ENCODE data around the gene SLC15A3.
A peak's percentile ranks its signal among the peaks of the same experiment; 100 is the strongest.
"Not testable (repeated sequence)": the region's sequence is repeated elsewhere in the genome, so short reads cannot be mapped to it uniquely, and the experiment has no call there.

Gene SLC15A3

DNA sequence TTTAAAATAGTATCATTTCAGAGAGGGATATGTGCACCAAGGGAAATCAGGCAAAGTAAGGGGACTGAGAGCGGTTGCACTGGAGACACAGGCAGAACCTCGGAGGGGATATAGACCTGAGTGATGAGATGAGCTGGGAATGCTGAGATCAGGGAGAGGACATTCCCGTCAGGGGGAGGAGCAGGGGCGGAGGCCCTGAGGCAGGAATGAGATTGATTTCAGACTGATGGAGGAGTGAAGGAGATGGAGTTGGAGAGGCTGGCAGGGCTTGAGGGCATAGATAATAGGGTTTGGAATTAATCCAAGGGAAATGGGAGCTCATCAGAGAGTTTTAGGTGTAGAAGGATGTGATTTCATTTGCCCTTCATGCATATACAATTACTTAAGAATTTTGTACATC lies 32.7 kb upstream of the SLC15A3 start:
- H3K9me3 Mint-ChIP-seq: no peaks in the 10 kb centered on the region
- peaks cover 95% of the 10 kb centered on the region for H3K36me3 Mint-ChIP-seq
- DNase-seq (ENCODE audit: low spot score in 2 of 2) (no peak), ATAC-seq (no peak)
- peaks cover 93% of the 10 kb centered on the region for H3K4me1 Mint-ChIP-seq
- peak overlapping the region; percentile 80 for H3K27ac Mint-ChIP-seq
- H3K4me3 Mint-ChIP-seq: peak overlapping the region; percentile 52

DNA sequence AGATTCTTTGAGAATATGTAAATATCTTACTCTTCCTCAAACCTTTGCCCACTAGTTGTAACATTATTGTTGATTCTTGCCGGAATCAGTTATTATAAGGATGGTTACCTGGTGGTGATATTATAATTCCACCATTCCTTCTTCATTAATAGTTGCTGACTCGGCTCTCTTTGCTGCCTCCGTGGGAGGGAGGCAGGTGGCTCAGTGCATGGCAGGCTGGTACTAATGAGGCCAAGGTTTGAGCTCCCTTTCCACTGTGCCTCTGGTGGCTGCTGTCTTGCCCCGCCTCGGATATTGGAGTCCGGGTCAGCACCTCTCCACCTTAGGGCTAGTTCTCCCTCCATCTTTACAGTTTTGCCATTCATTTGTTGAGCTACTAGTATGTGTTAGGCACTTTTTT lies 32.2 kb upstream of the SLC15A3 start:
- ATAC-seq (no peak), DNase-seq (ENCODE audit: low spot score in 2 of 2) (no peak)
- peak overlapping the region; percentile 52 for H3K4me3 Mint-ChIP-seq
- peaks cover 93% of the 10 kb centered on the region for H3K4me1 Mint-ChIP-seq
- H3K27ac Mint-ChIP-seq: peak overlapping the region; percentile 80
- H3K36me3 Mint-ChIP-seq: peaks cover 95% of the 10 kb centered on the region
- no peaks in the 10 kb centered on the region for H3K9me3 Mint-ChIP-seq

DNA sequence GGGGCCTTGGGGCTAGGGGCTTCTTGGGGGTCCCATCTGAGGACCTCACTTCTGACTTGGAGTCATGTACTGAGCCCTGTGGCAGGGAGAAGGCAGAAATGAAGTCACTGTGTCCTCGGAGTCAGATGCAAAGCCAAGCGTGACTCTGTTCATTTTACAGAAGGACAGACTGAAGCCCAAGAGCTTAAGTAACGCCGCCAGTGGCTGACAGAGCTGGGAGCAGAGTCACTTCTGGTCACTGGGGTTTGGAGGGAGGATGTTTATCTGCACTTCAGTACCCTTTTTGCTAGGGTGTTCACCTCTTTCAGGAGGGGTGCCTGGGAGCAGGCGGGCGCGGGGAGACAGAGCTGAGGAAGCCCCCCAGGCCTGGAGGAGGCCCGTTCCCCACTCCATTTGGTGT lies 30.2 kb upstream of the SLC15A3 start:
- peak overlapping the region; percentile 80 for H3K27ac Mint-ChIP-seq
- H3K9me3 Mint-ChIP-seq: no peaks in the 10 kb centered on the region
- peaks cover 95% of the 10 kb centered on the region for H3K36me3 Mint-ChIP-seq
- H3K4me1 Mint-ChIP-seq: peaks cover 93% of the 10 kb centered on the region
- peak overlapping the region; percentile 52 for H3K4me3 Mint-ChIP-seq
- ATAC-seq: no peak
- DNase-seq (ENCODE audit: low spot score in 2 of 2): peak in 1 of 2 donors; percentile 60

DNA sequence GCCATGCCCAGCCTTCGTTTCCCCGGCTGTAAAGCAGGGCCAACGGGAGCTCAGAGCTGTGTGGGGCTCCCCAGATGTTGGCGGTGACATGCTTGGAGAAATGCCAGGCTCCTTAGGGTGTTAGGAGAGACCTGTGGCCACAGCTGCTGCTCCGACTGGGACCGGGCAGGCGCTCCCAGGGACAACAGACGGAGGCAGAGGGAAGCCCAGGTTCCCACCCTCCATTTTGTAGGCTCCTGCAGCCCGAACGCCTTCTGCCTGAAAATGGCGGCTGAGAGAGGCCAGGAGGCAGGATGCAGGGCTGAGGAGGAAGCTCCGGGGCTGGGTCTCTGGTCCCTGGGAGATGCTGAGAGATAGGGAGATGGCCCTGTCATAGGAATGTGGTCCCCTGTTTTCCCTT lies 29.5 kb upstream of the SLC15A3 start:
- peak overlapping the region; percentile 80 for H3K27ac Mint-ChIP-seq

DNA sequence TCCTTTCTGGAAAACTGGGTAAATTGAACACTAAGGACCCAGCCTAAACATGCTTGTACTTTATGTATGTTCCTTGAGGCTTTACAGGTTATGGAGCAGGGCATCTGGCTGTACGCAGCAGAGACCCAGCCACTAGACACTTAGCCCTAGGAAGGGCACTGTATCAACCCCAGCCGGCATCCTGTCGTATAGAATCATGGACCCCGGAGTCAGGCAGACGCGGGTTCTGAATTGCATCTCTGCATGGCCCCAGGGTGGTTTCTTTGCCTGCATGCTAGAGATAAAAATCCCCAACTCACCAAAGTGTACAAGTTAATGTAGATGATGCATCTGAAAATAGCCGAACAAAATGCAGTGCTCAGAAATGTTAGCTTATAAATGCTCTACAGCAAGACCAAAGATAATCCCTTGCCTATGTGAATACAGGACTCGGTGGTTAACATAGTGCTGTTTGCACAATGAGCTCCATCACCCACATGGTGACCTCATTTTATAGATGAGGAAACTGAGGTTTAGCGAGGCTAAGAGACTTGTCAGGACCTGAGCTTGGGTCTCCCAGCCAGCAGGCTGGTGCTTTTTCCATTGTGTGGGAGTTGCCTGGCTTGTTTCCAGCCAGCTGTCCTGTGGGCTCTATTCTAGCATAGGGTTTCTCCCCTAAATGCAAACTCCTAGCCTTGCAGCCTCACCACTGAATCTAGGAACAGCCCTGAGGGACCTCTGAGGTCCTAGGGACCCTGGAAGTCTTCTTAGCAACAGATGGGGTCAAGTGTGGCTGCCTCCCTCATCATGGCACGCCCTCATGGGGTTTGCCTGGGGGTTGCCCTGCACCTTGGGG lies 26.8 kb upstream of the SLC15A3 start:
- Mint-ChIP-seq H3K4me1 (peaks cover 83% of the 10 kb centered on the region), H3K36me3 (peaks cover 97% of the 10 kb centered on the region), H3K9me3 (no peaks in the 10 kb centered on the region), H3K27ac (peak overlapping the region; percentile 91), H3K4me3 (peak overlapping the region; percentile 86)
- ATAC-seq (peak; percentile 93), DNase-seq (ENCODE audit: low spot score in 2 of 2) (peak in 1 of 2 donors; percentile 81)

More for the DNA sequence above, 29.5 kb upstream of the SLC15A3 start:
- ATAC-seq: no peak
- Mint-ChIP-seq H3K9me3 (no peaks in the 10 kb centered on the region), H3K36me3 (peaks cover 95% of the 10 kb centered on the region), H3K4me3 (peak overlapping the region; percentile 52), H3K4me1 (peaks cover 93% of the 10 kb centered on the region)
- DNase-seq (ENCODE audit: low spot score in 2 of 2): no peak

DNA sequence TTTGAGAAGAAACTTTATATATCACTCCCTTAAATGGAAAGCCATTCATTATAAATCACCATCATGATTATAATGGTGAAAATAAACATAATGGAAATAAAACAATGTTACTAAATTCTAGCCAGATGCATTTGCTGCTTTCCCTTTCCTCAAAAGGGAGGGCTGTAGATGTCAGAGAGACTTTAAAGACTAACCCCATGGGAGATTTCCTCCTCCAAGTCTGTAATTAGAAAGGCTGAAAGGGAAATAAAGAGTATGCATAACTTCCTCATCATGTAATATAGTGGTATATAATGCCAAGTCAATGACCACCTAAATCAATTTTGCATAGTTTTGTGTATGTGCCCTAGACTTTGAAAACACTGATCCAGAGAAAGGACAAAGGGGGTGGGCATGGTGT lies 25.9 kb upstream of the SLC15A3 start:
- Mint-ChIP-seq H3K4me3 (peak overlapping the region; percentile 86), H3K4me1 (peaks cover 76% of the 10 kb centered on the region), H3K27ac (peak overlapping the region; percentile 91), H3K9me3 (no peaks in the 10 kb centered on the region), H3K36me3 (peaks cover 95% of the 10 kb centered on the region)
- no peak for ATAC-seq
- no peak for DNase-seq (ENCODE audit: low spot score in 2 of 2)

DNA sequence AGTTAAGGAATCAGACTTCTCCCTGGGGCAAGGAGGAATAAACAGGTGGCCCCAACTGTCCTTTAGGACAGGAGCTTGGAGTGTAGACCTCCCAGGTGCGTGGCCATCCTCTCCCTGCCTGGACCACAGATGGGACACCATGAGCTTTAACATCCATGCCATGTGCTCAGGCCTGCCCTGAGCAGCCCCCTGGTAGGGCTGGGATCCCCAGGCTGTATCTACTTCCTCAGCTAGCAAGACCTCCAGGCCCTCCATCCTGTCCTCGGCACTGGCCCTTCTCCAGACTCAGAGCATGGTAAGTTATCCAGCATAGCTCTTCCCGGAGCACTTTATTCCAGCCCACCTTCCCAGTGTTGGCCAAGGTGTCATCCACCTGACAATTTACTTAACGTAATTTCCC lies 25.2 kb upstream of the SLC15A3 start:
- no peak for DNase-seq (ENCODE audit: low spot score in 2 of 2)
- Mint-ChIP-seq H3K9me3 (no peaks in the 10 kb centered on the region), H3K4me1 (peaks cover 70% of the 10 kb centered on the region)

DNA sequence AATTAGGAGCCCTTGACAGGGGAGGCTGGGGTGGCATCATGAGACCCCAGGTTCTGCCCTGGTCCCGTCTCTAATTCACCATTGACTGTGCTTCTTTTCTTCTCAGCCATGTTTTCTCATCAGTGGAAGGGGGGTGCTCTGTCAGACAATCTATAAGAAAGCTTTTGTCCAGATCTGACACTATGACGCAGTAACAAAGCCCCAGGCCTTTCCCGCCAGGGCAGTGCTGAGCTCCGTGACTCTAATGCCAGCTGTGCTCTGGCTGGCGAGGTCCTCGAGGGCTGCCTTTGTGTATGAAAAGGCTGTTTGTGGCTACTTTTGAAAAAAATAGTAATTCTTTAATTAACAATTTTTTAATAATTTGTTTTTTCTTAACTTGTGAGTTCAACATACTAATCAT lies 22.8 kb upstream of the SLC15A3 start:
- Mint-ChIP-seq H3K27ac (peak overlapping the region; percentile 98), H3K4me3 (peak overlapping the region; percentile 86), H3K9me3 (no peaks in the 10 kb centered on the region), H3K4me1 (peaks cover 67% of the 10 kb centered on the region), H3K36me3 (peaks cover 72% of the 10 kb centered on the region)
- no peak for ATAC-seq
- no peak for DNase-seq (ENCODE audit: low spot score in 2 of 2)

More for the DNA sequence above, 25.2 kb upstream of the SLC15A3 start:
- ATAC-seq: no peak
- Mint-ChIP-seq H3K36me3 (peaks cover 89% of the 10 kb centered on the region), H3K4me3 (peak overlapping the region; percentile 86), H3K27ac (peak overlapping the region; percentile 91)

DNA sequence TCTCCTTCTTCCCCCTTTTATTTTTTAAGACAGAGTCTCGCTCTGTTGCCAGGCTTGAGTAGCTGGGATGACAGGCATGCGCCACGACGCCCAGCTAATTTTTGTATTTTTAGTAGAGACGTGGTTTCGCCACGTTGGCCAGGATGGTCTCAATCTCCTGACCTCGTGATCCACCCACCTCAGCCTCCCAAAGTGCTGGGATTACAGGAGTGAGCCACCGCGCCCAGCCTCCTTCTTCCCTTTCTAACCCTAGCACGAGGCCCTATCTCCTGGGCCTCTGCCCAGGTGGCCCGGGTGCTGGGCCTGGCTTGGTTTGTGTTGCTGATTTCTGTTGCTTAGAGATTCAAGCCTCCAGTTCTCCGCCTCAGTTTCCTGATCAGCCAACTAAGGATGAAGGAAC lies 22.3 kb upstream of the SLC15A3 start:
- peaks cover 68% of the 10 kb centered on the region for H3K36me3 Mint-ChIP-seq
- peak overlapping the region; percentile 98 for H3K27ac Mint-ChIP-seq
- peaks cover 64% of the 10 kb centered on the region for H3K4me1 Mint-ChIP-seq
- not testable (repeated sequence) for H3K9me3 Mint-ChIP-seq, ATAC-seq
- H3K4me3 Mint-ChIP-seq: peak overlapping the region; percentile 86
- DNase-seq (ENCODE audit: low spot score in 2 of 2): peak in 1 of 2 donors; percentile 65

DNA sequence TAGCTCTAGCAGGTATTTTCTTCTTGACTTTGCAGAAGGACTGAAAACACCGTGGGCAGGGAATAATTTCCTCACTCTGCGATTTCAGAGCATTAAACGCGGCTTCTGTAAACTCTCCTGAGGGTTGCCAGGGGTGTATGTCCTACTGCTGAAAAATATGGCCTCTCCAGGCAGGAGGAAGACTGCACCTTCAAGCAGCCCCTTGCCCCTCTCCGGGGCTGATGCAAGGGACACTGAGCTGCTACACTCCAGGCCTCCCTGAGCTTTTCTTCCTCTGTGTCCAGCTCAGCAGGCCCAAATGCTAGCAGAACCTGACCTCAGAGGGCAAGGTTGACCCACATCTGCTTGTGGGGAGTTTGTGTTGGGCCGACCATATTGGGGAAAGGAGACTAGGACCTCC lies 21.7 kb upstream of the SLC15A3 start:
- Mint-ChIP-seq H3K9me3 (no peaks in the 10 kb centered on the region), H3K27ac (peak overlapping the region; percentile 98), H3K36me3 (peaks cover 62% of the 10 kb centered on the region), H3K4me3 (peak overlapping the region; percentile 86), H3K4me1 (peaks cover 58% of the 10 kb centered on the region)
- DNase-seq (ENCODE audit: low spot score in 2 of 2) (peak in 1 of 2 donors; percentile 68), ATAC-seq (no peak)

DNA sequence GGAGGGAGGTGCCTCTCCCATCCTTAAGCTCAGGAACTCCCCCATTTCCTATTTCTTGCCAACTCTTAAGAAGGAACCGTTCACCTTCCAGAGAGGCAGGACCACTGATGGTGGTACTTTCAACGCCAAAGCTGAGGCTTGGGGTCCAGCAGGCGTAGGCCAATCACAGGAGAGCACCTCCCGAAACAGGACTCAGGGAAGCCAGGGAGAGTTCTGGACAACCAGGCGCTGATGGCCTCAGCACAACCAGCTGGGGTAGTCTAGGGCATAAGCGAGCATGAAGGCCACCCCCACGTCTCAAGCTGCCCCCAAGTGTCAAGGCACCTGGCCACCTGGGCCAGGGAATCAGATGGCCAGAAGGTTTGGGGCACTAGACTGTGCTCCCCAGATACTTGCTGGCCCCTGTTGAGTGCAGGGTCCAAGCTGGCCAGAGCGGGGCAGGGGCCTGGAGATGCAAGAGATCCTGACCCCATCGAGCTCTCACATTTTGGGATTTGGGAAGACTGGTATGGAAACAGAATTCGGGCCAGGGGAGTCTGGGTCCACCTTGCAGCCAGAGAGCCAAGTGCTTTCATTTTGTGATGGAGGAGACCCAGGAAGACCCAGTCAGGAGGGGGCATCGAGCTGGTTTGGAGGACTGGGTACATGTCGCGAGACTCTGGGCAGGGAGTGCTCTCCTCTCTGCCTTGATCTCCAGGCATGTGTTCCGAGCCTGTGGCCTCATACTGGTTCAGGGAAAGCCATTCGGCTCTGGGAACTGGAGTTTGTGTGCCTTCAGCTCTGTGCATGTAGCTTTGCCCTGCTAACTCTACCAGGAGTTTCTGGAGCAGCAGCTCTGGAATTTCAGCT lies 20.4 kb upstream of the SLC15A3 start:
- peak in 1 of 2 donors; percentile 73 for DNase-seq (ENCODE audit: low spot score in 2 of 2)
- Mint-ChIP-seq H3K4me3 (peak overlapping the region; percentile 86), H3K9me3 (no peaks in the 10 kb centered on the region), H3K36me3 (peaks cover 49% of the 10 kb centered on the region), H3K4me1 (peaks cover 45% of the 10 kb centered on the region), H3K27ac (peak overlapping the region; percentile 98)
- ATAC-seq: peak; percentile 58

DNA sequence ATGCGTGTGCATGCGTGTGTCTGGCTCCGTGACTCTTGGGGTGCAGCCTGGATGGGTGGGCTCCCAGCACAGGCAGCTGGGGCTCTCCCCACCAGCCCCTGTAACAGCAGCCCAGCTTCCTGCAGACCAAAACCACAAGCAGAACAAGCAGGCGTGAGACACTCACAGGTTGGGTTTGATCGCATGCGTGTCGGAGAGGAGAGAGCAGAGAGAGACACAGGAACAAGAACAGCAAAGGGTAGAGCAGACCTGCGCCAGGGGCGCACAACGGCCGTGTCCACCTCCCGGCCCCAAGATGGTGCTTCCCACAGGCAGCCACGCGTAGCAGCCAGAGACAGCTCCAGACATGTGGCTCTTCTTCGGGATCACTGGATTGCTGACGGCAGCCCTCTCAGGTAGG lies 19.5 kb upstream of the SLC15A3 start, which contains the start of gene CD6:
CD6 (plus strand) TSS at position 161 of the 400 bp plus-strand sequence; CDS start at position 347, 186 bp downstream.
- peak in 1 of 2 donors; percentile 81 for DNase-seq (ENCODE audit: low spot score in 2 of 2)
- Mint-ChIP-seq H3K27ac (peak within 1 kb of the TSS; percentile 98), H3K4me3 (peak within 1 kb of the TSS; percentile 86), H3K4me1 (peaks cover 36% of the 10 kb centered on the region), H3K9me3 (no peaks in the 10 kb centered on the region), H3K36me3 (peaks cover 40% of the 10 kb centered on the region)
- peak; percentile 78 for ATAC-seq

DNA sequence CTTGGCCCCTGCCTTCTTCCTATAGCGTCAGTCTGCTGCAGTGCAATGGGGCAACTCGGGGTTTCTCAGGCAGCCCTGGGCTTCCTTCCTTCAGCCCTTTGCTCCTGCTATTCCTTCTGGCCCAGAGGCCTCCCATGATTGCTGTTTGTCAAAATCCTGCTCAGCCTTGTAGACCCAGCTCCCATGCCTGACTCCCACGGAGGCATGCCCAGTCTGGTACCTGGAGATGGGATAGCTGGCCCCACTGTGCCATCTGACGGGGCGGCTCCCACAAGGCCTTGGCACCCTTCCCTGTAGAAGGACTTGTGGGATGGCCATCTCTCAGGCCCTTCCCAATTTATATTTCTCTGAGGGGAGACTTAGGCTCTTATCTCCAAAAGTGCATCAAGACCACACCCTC lies 18.9 kb upstream of the SLC15A3 start:
- H3K4me3 Mint-ChIP-seq: peak overlapping the region; percentile 86
- ATAC-seq: no peak
- no peaks in the 10 kb centered on the region for H3K9me3 Mint-ChIP-seq
- peaks cover 30% of the 10 kb centered on the region for H3K4me1 Mint-ChIP-seq
- DNase-seq (ENCODE audit: low spot score in 2 of 2): no peak
- peaks cover 34% of the 10 kb centered on the region for H3K36me3 Mint-ChIP-seq
- H3K27ac Mint-ChIP-seq: peak overlapping the region; percentile 98

DNA sequence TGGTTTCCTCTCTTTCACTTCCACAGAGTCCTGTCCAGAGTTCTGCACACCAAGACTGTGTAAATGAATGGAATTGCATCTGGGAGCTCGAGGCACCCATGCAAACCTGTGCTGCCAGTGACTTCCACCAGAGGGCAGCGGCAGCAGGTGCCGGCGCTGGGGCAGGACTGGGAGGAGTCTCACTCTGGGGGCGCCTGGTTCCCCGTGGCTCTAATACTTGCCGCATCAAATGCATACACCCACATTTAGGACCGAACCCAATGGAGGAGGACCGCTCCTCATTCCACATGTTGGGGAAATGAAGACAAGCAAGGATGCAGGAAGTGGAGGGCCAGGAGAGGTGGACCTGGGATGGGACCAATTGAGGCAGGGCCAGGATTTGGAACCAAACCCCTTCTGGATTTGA lies 18.4 kb upstream of the SLC15A3 start:
- DNase-seq (ENCODE audit: low spot score in 2 of 2): peak; percentile 75 to 88
- peak overlapping the region; percentile 98 for H3K27ac Mint-ChIP-seq
- H3K4me1 Mint-ChIP-seq: peaks cover 30% of the 10 kb centered on the region
- H3K9me3 Mint-ChIP-seq: no peaks in the 10 kb centered on the region
- peaks cover 29% of the 10 kb centered on the region for H3K36me3 Mint-ChIP-seq
- peak overlapping the region; percentile 86 for H3K4me3 Mint-ChIP-seq
- peak; percentile 70 for ATAC-seq

DNA sequence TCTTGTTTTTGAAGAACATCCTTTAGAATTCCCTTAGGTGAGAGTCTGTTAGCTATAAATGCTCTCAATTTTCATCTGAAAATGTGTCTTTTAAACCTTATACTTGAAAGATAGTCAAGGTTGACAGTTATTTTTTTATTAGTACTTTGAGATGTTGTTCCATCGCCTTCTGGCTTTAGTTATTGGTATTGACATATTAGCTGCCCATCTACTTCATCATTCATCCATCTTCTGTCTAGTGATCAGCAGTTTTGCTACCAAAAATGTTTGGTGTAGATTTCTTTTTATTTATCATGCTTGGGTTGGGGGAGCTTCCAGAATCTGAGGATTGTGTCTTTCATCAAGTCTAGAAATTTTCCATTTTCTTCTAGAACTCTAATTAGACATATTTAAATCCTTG lies 16.2 kb upstream of the SLC15A3 start:
- ATAC-seq (no peak), DNase-seq (ENCODE audit: low spot score in 2 of 2) (no peak)
- no peaks in the 10 kb centered on the region for H3K9me3 Mint-ChIP-seq
- peaks cover 18% of the 10 kb centered on the region for H3K4me1 Mint-ChIP-seq
- H3K27ac Mint-ChIP-seq: no peak overlapping the region
- H3K4me3 Mint-ChIP-seq: no peak overlapping the region
- peaks cover 7% of the 10 kb centered on the region for H3K36me3 Mint-ChIP-seq

All from stimulated activated effector memory CD8-positive, alpha-beta T cell treated with anti-CD3 and anti-CD28 coated beads, Interleukin-12 subunit alpha, Interleukin-12 subunit beta, amount 100 ng/mL, for 72 hours (primary cell).